Activated CD8-positive, alpha-beta memory T cell treated with anti-CD3 and anti-CD28 coated beads for 1 hour (primary cell): ENCODE results near the gene GPD1.
"Not testable (repeated sequence)": the region's sequence is repeated elsewhere in the genome, so short reads cannot be mapped to it uniquely, and the experiment has no call there.

Experiments used
- DNase-seq, 2 donors: peaks; one replicate each; pipeline ENCODE4 v3.0.0-alpha.2; 2020; ENCODE audit warnings: low read depth in 1 of 2; ENCODE audit errors: extremely low read depth in 1 of 2

Gene GPD1

DNA sequence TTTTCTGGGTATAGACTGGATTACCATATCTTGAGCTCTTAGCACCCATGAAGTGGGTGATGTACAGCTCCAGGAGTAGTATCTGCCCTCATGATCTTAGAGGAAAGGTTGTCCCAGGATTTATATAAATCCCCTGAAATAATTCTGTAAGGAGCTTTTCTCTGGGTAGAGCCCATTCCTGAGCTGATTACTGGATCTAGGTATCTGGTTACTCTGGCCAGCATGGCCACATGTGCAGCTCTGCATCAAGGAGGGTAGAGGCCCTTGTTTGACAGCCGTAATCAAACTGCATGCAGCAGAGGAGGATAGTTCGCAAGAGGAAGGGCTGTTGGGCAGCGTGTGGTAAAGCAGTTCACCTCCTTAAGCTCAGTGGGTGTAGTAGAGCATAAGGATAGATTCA, 16.7 kb downstream of the GPD1 start:
- DNase-seq = no peak

DNA sequence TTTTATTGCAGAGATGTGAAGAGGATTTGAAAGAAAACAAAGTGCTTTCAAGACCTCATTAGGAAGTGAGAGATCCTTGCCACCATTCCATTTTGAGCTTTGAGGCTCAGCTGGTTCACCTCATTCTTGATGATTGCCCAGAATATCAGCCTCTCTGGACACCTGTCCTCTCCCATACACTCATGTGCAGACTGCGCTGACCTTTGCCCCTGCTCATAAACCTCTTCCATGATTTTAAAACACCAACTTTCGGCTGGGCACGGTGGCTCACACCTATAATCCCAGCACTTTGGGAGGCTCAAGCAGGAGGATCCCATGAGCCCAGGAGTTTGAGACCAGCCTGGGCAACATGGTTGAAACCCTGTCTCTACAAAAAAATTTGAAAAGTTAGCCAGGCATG, 17.1 kb downstream of the GPD1 start:
- no peak for DNase-seq

DNA sequence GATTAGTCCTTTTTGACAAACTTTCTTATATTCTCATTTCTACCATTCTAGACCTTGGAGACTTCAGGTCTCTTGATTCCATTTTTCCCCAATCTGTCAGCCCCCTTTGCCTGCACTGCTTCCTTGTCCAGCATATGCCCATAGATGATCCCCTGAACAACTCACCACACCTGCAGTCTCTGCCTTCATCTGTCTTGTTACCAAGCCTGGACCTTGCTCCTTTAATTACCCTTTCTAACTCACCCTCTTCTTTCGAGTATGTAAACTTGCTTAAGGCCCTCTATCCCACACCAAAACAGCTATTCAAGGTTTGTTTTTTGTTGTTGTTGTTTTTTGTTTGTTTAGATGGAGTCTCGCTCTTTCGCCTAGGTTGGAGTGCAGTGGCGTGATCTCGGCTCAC, 17.8 kb downstream of the GPD1 start:
- DNase-seq = no peak

DNA sequence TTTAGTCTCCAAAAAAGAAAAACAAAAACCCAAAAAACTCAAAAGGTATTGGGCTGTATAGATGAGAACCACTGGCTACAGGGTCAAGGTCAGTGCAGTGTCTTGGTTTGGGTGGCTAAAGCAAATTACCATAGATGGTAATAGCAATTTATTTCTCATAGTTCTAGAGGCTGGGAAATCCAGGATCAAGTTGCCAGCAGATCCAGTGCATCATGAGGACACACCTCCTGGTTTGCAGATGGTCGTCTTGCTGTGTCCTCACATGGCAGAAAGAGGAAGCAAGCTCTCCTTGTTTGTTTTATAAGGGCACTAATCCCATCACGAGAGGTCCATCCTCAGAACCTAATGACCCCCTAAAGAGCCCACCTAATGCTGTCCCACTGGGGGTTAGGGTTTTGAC, 19.4 kb downstream of the GPD1 start:
- DNase-seq = no peak

DNA sequence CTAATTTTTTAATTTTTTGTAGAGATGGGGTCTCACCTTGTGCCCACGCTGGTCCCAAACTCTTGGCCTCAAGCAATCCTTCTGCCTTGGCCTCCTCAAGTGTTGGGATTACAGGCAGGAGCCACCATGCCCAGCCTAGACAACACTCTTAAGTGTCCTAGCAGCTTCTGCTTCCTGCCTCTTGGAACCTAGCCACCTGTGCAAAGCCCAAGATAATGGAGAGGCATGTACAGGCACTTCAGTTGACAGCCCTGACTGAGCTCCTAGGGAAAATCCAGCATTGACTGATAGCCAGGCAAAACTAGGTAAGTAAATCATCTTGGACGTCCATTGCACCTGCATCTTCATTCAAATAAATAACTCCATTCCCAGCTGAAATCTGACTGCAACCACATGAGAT, 23.7 kb downstream of the GPD1 start:
- no peak for DNase-seq

DNA sequence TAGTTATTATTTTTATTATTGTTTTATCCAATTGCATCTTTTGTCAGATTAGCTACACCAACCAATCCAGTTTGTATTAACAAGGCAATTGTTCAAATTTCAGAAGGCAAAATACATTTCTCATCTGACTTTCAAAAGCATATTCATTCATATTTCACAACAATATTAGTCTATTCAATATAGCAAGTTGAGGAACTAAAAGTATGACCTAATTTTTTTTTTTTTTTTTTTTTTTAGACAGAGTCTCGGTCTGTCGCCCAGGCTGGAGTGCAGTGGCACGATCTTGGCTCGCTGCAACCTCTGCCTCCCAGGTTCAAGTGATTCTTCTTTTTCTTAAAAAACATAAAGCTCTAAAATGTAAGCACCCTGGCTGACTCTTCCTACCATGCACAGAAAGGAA, 25.5 kb downstream of the GPD1 start:
- no peak for DNase-seq

DNA sequence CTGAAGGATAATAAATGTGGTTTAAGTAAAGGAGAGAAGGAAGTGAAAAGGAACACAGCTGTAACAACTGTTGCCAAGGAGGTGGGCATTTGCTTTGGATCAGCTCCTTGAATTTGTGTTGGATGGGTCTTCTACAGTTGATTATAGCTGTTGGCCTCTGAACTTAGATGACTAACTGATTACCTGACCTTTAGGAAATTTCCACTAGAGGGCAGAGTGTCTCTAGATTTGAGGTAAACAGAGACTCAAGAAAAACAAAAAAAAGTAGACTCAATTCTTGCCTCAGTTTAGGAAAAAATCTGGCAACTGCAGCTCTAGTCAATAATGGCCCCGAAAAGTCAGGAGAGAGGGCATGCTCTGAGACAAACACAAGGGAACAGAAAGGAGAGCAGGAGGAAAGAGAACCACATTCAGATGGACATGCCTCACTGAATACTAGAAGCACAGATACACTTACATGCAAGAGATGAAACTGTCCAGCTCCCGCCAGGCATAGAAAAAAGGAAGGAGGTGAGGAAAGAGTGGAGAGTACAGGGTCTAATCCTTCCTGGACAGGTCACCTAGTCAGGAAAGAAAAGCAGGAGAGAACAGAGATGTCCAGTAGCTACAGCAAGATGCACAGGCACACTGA, 28.8 kb downstream of the GPD1 start:
- DNase-seq = no peak

DNA sequence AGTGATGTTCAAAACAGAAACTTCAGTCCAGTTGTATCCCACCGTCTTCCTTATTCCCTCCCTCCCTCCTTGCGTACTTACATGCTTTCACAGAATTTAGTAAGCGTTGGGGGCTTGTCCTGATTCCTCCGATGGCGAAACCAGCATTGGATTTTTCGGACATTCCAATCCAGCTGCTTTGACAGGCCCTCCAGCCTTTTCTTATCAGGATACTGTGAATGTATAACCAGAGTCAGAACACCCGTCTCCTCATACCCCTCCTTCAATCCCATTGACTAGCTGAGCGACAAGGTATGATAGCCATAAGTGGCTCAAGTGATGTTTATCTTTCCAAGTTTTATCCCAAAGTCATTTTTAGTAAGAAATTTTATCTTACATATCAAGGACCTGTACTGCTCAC, 39.2 kb downstream of the GPD1 start:
- no peak for DNase-seq

DNA sequence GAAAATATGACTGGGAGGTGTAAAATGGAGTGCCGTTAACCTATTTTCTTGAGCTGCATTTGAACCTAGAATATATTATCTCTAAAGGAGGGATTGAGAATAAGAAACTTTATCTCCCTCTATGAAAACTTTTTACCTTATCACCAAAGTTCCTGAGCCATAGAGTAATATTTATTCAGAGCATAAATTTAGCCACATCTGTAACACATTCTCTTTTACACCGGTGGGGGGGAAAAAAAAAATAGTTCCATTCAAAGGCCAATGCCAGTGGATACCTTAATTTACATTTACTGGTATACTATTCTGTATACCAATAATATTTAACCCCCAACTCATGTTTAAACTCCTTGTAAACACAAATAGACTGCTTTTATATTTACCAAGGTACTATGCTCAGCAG, 41.6 kb downstream of the GPD1 start:
- no peak for DNase-seq

DNA sequence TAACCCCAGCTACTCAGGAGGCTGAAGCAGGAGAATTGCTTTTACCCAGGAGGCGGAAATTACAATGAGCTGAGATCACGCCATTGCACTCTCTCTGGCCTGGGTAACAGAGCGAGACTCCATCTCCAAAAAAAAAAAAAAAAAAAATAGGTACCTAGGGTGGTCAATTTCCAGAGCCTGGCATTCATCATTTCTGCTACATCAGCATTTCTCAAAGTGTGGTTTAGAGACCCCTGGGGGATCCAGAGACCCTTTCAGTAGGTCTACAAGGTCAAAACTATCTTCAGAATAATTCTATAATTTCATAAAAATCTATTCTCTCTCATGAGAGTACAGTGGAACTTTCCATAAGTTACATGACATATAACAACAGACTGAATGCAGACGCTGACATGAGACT, 43.5 kb downstream of the GPD1 start:
- DNase-seq = no peak

DNA sequence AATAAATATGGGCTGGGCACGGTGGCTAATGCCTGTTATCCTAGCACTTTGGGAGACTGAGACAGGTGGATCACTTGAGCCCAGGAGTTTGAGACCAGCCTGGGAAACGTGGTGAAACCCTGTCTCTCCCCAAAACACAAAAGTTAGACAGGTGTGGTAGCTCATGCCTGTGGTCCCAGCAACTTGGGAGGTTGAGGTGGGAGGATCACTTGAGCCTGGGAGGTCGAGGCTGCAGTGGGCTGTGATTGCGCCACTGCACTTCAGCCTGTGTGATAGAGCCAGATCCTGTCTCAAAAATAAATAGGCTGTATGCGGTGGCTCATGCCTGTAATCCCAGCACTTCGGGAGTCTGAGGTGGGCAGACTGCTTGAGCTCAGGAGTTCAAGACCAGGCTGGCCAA, 44.2 kb downstream of the GPD1 start:
- DNase-seq = not testable (repeated sequence)

DNA sequence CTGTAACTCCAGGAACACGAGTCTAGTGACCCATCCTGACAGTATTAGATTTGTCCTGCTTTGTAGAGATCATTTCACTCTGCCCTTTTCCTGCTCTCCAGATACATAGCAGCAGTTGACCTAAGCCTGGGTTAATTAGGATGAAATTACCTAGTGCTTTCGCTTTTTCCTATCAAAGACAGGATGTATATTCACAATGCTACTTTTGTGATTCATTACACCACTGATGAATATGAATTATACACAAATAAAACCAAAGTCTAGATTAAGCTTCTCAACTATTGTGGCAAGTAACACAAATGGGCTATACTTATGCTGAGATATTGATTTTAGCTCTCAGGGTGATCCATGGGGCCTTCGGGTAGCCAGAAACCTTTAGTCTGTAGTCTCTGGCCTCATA, 45.5 kb downstream of the GPD1 start:
- no peak for DNase-seq

DNA sequence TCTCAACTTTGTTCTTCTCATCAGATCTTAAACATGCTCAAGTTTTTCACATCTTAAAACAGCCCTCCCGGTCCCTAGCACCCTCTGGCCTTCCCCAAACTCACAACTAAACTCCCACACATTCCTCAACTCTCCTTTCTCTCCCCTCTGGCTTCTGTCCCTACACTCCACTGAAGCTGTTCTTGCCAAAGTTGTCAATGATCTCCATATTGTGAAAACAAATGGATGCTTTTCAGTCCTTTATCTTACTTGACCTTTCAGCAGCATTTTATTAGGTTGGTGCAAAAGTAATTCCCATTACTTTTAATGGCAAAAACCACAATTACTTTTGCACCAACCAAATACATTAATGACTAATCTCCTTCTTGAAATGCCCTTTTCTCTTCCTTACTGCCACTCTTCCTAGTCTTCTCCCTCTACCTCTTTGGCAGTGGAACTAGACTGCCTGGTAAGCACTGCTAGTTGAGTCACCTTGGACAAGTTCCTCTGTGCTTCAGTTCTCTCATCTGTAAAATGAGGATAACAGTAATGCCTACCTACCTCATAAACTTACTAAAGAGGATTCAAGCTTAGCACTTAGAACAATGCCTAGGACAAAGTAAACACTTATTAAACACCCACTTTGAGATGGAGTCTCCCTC, 47.4 kb downstream of the GPD1 start:
- DNase-seq = no peak

DNA sequence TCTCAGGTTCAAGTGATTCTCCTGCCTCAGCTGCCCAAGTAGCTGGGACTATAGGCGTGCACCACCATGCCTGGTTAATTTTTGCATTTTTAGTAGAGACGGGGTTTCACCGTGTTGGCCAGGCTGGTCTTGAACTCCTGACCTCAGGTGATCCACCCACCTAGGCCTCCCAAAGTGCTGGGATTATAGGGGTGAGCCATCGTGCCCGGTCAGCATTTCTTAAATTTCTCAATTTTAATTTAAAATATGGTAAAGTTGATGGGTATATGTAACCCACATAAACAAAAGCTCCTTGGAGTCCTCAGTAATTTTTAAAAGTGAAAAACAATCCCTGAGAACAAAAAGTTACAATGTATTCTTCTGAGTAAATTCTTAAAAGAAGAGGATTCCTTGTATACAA, 51.1 kb downstream of the GPD1 start:
- DNase-seq = not testable (repeated sequence)

DNA sequence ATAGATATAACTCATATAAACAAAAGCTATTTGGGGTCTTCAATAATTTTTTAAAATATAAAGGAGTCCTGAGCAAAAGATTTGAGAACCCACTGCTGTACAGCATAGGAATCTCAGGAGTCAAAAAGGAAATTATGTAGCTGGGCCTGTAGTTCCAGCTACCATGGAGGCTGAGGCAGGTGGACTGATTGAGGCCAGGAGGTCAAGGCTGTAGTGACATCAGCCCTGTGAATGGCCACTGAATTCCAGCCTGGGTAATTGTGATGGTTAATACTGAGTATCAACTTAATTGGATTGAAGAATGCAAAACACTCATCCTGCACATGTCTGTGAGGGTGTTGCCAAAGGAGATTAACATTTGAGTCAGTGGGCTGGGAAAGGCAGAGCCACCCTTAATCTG, 52.8 kb downstream of the GPD1 start:
- DNase-seq = no peak

DNA sequence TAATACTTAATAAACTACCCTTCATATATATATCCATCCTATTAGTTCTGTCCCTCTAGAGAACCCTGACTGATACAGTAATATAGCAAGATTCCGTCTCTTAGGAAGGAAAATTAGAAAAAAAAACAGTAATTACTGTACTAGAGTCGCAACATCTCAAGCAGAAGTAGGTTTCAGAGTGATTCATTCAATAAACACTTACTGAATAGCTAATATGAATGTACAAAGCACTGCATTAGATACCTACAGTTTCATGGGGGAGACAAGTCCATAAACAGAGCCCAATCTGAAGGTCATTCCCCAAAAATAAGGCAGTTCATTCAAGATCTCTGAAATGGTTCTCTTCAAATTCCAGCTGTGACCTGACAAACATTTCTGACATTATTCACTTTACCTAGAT, 53.5 kb downstream of the GPD1 start:
- no peak for DNase-seq

DNA sequence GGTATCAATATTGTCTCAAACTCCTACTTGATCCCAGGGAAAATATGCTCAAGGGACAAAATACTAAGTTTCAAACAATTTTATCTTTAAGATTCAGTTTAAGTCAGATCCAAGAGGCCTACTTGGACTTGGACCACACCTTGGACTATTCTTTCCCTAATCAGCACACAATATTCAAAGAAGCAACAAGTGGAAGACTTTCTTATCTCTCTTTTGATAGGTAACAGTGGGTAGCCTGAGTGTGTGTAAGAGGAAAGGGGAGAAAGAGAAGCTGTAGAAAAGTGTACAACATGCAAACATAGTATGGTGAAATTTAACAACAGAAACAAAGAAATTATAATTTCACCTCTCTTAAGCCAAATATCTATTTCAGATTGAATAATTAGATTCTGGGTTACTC, 56.8 kb downstream of the GPD1 start:
- no peak for DNase-seq
